Measurements from ENCODE around the gene SCARB1. TPM values are rescaled to one million over a fixed set of nuclear protein-coding genes. Genes with fewer than 3 reads are reported as not detected.

Gene SCARB1
- total RNA-seq, 4 donors from 2014 or later: 8.3 to 24.1 (median 13.0) TPM

GRCh38 chr12:124855275-124855957, 8.2 kb downstream of the SCARB1 start:
- DNase-seq (ENCODE audit: extremely low spot score): no peak
- H3K36me3 ChIP-seq: no peaks in the 10 kb centered on the region
- H3K4me3 ChIP-seq: no peak overlapping the region
- intact Hi-C loops (cut with DNase I): no loop called here
- 78% methylated on average over 15 of the region's 15 CpGs for WGBS
- no peak for TF ChIP-seq EP300 (IDR thresholded peaks at IDR 0.05)
- TF ChIP-seq POLR2A (IDR thresholded peaks at IDR 0.05; ENCODE audit: low read depth): no peak
- H3K27me3 ChIP-seq: no peaks in the 10 kb centered on the region
- H3K9me3 ChIP-seq: no peaks in the 10 kb centered on the region
- peak overlapping the region in 3 of 4 donors; percentile 7 to 57 (median 48) for H3K27ac ChIP-seq (replicated peaks in 1 of 4)
- peaks cover 22 to 35% (median 32%) of the 10 kb centered on the region in 4 donors for H3K4me1 ChIP-seq

GRCh38 chr12:124854637-124855184, 9.0 kb downstream of the SCARB1 start:
- Histone ChIP-seq H3K27ac (replicated peaks in 1 of 4) (peak overlapping the region in 1 of 4 donors; percentile 57), H3K36me3 (no peaks in the 10 kb centered on the region), H3K4me3 (no peak overlapping the region), H3K4me1 (peaks cover 22 to 35% (median 34%) of the 10 kb centered on the region in 4 donors), H3K27me3 (no peaks in the 10 kb centered on the region), H3K9me3 (no peaks in the 10 kb centered on the region)
- no peak for DNase-seq (ENCODE audit: extremely low spot score)
- 95% methylated on average over 11 of the region's 11 CpGs for WGBS
- intact Hi-C loops (cut with DNase I): no loop called here
- TF ChIP-seq CTCF (IDR thresholded peaks at IDR 0.05): no peak
- no peak for TF ChIP-seq EP300 (IDR thresholded peaks at IDR 0.05)
- no peak for TF ChIP-seq POLR2A (IDR thresholded peaks at IDR 0.05; ENCODE audit: low read depth)
- no peak for TF ChIP-seq POLR2AphosphoS5 (IDR thresholded peaks at IDR 0.05)

- no peak overlapping the region for H3K4me3 ChIP-seq
- no peak for DNase-seq (ENCODE audit: extremely low spot score)
- H3K9me3 ChIP-seq: no peaks in the 10 kb centered on the region
- H3K36me3 ChIP-seq: no peaks in the 10 kb centered on the region
- no peak overlapping the region for H3K27ac ChIP-seq (replicated peaks in 1 of 4)
- no peak for TF ChIP-seq POLR2AphosphoS5 (IDR thresholded peaks at IDR 0.05)
- no peak for TF ChIP-seq EP300 (IDR thresholded peaks at IDR 0.05)
- no peak for TF ChIP-seq CTCF (IDR thresholded peaks at IDR 0.05)
- no peak for TF ChIP-seq POLR2A (IDR thresholded peaks at IDR 0.05; ENCODE audit: low read depth)
- WGBS: 89% methylated on average over 23 of the region's 24 CpGs
- peaks cover 28 to 42% (median 40%) of the 10 kb centered on the region in 4 donors for H3K4me1 ChIP-seq
- no peaks in the 10 kb centered on the region for H3K27me3 ChIP-seq
- intact Hi-C loops (cut with DNase I): no loop called here
These were observed 9.7 kb downstream of the SCARB1 start for GRCh38 chr12:124853781-124854636.

GRCh38 chr12:124852911-124853427, 10.7 kb downstream of the SCARB1 start:
- no peak for DNase-seq (ENCODE audit: extremely low spot score)
- H3K9me3 ChIP-seq: no peaks in the 10 kb centered on the region
- H3K36me3 ChIP-seq: no peaks in the 10 kb centered on the region
- TF ChIP-seq POLR2A (IDR thresholded peaks at IDR 0.05; ENCODE audit: low read depth) (no peak), CTCF (IDR thresholded peaks at IDR 0.05) (no peak), POLR2AphosphoS5 (IDR thresholded peaks at IDR 0.05) (no peak), EP300 (IDR thresholded peaks at IDR 0.05) (no peak)
- 85% methylated on average over 11 of the region's 11 CpGs for WGBS
- peaks cover 30 to 50% (median 42%) of the 10 kb centered on the region in 4 donors for H3K4me1 ChIP-seq
- peak overlapping the region in 1 of 4 donors; percentile 45 for H3K27ac ChIP-seq (replicated peaks in 1 of 4)
- no peak overlapping the region for H3K4me3 ChIP-seq
- intact Hi-C loops (cut with DNase I): no loop called here
- H3K27me3 ChIP-seq: no peaks in the 10 kb centered on the region

All from esophagus muscularis mucosa (tissue), 4 donors.